ENCODE results near the gene CADM1. TPM values are rescaled to one million over a fixed set of nuclear protein-coding genes. Genes with fewer than 3 reads are reported as not detected.

The CADM1 gene
- total and polyA plus RNA-seq, 2 donors (not counting 1 experiment from before 2014, with no cell fraction given): 15.4 to 86.0 TPM

DNA sequence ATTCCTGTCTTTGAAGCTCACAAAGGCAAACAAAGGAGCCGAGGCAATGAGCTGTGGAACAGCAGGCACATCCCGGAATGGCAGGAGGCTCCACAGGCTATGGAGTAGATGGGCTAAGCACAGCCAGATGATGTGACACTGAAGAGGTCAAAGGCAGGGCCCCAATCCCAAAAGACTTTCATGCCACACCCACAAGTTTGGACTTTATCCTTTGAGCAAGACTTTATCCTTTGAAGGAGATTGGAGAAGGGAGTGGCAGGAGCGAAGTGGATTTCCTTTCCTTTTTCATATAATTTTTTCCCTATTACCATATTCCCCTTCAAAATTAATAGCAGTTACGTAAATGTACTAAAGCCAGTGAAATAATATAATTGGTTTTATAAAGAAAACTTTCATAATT lies 379.4 kb downstream of the CADM1 start:
- Histone ChIP-seq H3K9ac (ENCODE audit: insufficient read depth, low read length) (no peak overlapping the region), H3K9me3 (ENCODE audit: control insufficient read depth, insufficient read depth, low read depth, low read length) (no peaks in the 10 kb centered on the region), H3K79me2 (ENCODE audit: control insufficient read depth, insufficient read depth, low read length) (no peaks in the 10 kb centered on the region), H4K20me1 (ENCODE audit: control insufficient read depth, extremely low read depth, insufficient read depth, low read length) (no peaks in the 10 kb centered on the region), H3K4me3 (replicated peaks in 1 of 4; ENCODE audit: control extremely low read depth in 1 of 4, insufficient read depth in 1 of 4, low read depth in 3 of 4, low read length in 4 of 4) (no peak overlapping the region), H3K4me2 (ENCODE audit: extremely low read depth, insufficient read depth, low read length) (no peak overlapping the region), H3K4me1 (ENCODE audit: control insufficient read depth, extremely low read depth, insufficient read depth, low read length) (no peaks in the 10 kb centered on the region), H2AFZ (ENCODE audit: low read length) (no peak overlapping the region), H3K27me3 (ENCODE audit: control insufficient read depth, insufficient read depth, low read length) (no peaks in the 10 kb centered on the region), H3K36me3 (ENCODE audit: control insufficient read depth, insufficient read depth, low read length) (no peaks in the 10 kb centered on the region), H3K27ac (ENCODE audit: insufficient read depth, low read length) (no peak overlapping the region)
- TF ChIP-seq, protein P1, sequence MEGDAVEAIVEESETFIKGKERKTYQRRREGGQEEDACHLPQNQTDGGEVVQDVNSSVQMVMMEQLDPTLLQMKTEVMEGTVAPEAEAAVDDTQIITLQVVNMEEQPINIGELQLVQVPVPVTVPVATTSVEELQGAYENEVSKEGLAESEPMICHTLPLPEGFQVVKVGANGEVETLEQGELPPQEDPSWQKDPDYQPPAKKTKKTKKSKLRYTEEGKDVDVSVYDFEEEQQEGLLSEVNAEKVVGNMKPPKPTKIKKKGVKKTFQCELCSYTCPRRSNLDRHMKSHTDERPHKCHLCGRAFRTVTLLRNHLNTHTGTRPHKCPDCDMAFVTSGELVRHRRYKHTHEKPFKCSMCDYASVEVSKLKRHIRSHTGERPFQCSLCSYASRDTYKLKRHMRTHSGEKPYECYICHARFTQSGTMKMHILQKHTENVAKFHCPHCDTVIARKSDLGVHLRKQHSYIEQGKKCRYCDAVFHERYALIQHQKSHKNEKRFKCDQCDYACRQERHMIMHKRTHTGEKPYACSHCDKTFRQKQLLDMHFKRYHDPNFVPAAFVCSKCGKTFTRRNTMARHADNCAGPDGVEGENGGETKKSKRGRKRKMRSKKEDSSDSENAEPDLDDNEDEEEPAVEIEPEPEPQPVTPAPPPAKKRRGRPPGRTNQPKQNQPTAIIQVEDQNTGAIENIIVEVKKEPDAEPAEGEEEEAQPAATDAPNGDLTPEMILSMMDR (conservative IDR thresholded peaks at IDR 0.05 in 1 of 2, IDR thresholded peaks at IDR 0.05 in 1 of 2; ENCODE audit: low read depth in 1 of 2, low read length in 2 of 2): no peak
- TF ChIP-seq EZH2 (IDR thresholded peaks at IDR 0.05; ENCODE audit: low read length, missing control alignments): no peak
- DNase-seq (ENCODE audit: low read depth in 2 of 2): no peak

DNA sequence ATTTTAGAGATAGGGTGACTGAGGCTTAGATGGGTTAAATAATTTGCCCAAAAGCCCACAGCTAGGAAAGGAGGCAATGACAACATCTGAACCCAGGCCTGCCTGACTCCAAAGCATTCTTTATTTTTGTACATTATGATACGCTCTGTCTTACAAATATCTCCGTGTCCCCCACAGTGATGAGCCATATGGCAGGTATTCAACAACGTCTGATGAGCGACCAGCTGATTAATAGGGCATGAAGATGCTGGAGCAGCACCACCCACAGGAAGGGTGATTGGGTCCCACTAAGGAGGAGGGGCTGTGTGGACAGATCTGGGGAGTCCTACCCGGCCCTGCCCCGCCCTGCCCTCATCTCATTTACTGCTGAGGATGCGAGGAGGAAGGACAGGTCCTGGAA lies 380.6 kb downstream of the CADM1 start:
- no peak overlapping the region for H3K27ac ChIP-seq (ENCODE audit: insufficient read depth, low read length)
- no peaks in the 10 kb centered on the region for H3K9me3 ChIP-seq (ENCODE audit: control insufficient read depth, insufficient read depth, low read depth, low read length)
- TF ChIP-seq, protein P1 (conservative IDR thresholded peaks at IDR 0.05 in 1 of 2, IDR thresholded peaks at IDR 0.05 in 1 of 2; ENCODE audit: low read depth in 1 of 2, low read length in 2 of 2): no peak
- no peak for TF ChIP-seq EZH2 (IDR thresholded peaks at IDR 0.05; ENCODE audit: low read length, missing control alignments)
- H3K4me1 ChIP-seq (ENCODE audit: control insufficient read depth, extremely low read depth, insufficient read depth, low read length): no peaks in the 10 kb centered on the region
- H3K27me3 ChIP-seq (ENCODE audit: control insufficient read depth, insufficient read depth, low read length): no peaks in the 10 kb centered on the region
- H2AFZ ChIP-seq (ENCODE audit: low read length): no peak overlapping the region
- H4K20me1 ChIP-seq (ENCODE audit: control insufficient read depth, extremely low read depth, insufficient read depth, low read length): no peaks in the 10 kb centered on the region
- no peak overlapping the region for H3K4me2 ChIP-seq (ENCODE audit: extremely low read depth, insufficient read depth, low read length)
- H3K4me3 ChIP-seq (replicated peaks in 1 of 4; ENCODE audit: control extremely low read depth in 1 of 4, insufficient read depth in 1 of 4, low read depth in 3 of 4, low read length in 4 of 4): no peak overlapping the region
- DNase-seq (ENCODE audit: low read depth in 2 of 2): no peak
- no peaks in the 10 kb centered on the region for H3K79me2 ChIP-seq (ENCODE audit: control insufficient read depth, insufficient read depth, low read length)
- H3K9ac ChIP-seq (ENCODE audit: insufficient read depth, low read length): no peak overlapping the region
- no peaks in the 10 kb centered on the region for H3K36me3 ChIP-seq (ENCODE audit: control insufficient read depth, insufficient read depth, low read length)

DNA sequence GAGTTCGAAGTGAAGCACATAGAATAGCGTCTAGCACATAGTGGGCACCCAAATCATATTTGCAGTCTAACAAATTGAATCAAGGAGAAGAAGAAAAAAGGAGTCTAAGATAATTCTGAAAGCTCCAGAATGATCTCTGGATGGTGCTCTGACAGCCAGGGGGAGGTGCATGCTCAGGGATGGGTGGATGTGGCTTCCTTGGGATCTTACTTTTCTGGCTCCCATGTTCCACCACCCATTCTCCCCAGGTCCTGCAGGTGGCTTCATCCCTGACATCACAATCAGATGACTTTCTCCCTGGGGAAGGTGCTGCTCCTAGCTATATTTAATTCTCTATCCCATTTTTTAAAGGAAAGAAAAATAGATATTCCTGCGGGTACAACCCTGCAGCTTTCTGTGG lies 381.9 kb downstream of the CADM1 start:
- Histone ChIP-seq H3K36me3 (ENCODE audit: control insufficient read depth, insufficient read depth, low read length) (no peaks in the 10 kb centered on the region), H3K4me3 (replicated peaks in 1 of 4; ENCODE audit: control extremely low read depth in 1 of 4, insufficient read depth in 1 of 4, low read depth in 3 of 4, low read length in 4 of 4) (no peak overlapping the region), H3K4me2 (ENCODE audit: extremely low read depth, insufficient read depth, low read length) (no peak overlapping the region), H2AFZ (ENCODE audit: low read length) (no peak overlapping the region), H3K27me3 (ENCODE audit: control insufficient read depth, insufficient read depth, low read length) (no peaks in the 10 kb centered on the region), H4K20me1 (ENCODE audit: control insufficient read depth, extremely low read depth, insufficient read depth, low read length) (no peaks in the 10 kb centered on the region), H3K79me2 (ENCODE audit: control insufficient read depth, insufficient read depth, low read length) (no peaks in the 10 kb centered on the region), H3K27ac (ENCODE audit: insufficient read depth, low read length) (no peak overlapping the region), H3K9me3 (ENCODE audit: control insufficient read depth, insufficient read depth, low read depth, low read length) (no peaks in the 10 kb centered on the region), H3K4me1 (ENCODE audit: control insufficient read depth, extremely low read depth, insufficient read depth, low read length) (no peaks in the 10 kb centered on the region), H3K9ac (ENCODE audit: insufficient read depth, low read length) (no peak overlapping the region)
- DNase-seq (ENCODE audit: low read depth in 2 of 2): no peak
- TF ChIP-seq EZH2 (IDR thresholded peaks at IDR 0.05; ENCODE audit: low read length, missing control alignments): no peak
- TF ChIP-seq, protein P1 (conservative IDR thresholded peaks at IDR 0.05 in 1 of 2, IDR thresholded peaks at IDR 0.05 in 1 of 2; ENCODE audit: low read depth in 1 of 2, low read length in 2 of 2): no peak
